Stimulated activated CD8-positive, alpha-beta memory T cell treated with anti-CD3 and anti-CD28 coated beads, Interleukin-15, amount 100 ng/mL, for 24 hours (primary cell): ENCODE data around the gene LRRC10B.

Experiments used
- DNase-seq: peaks from one replicate; pipeline ENCODE4 v3.0.0-alpha.2; 2020; ENCODE audit warnings: low read depth

LRRC10B gene

GRCh38 chr11:61486779-61487178 is 21.8 kb upstream of the LRRC10B start:
- no peak for DNase-seq

- DNase-seq = no peak
Observed at GRCh38 chr11:61487342-61488025, 21.1 kb upstream of the LRRC10B start.

GRCh38 chr11:61488651-61489291 is 19.8 kb upstream of the LRRC10B start:
- no peak for DNase-seq

- no peak for DNase-seq
Observed at GRCh38 chr11:61489833-61490721, 18.5 kb upstream of the LRRC10B start.

- no peak for DNase-seq
Observed at GRCh38 chr11:61491736-61492395, 16.7 kb upstream of the LRRC10B start.

- no peak for DNase-seq
Observed at GRCh38 chr11:61494381-61494961, 14.1 kb upstream of the LRRC10B start.

GRCh38 chr11:61495801-61496601 is 12.5 kb upstream of the LRRC10B start:
- DNase-seq = no peak

GRCh38 chr11:61496602-61497400 is 11.7 kb upstream of the LRRC10B start:
- DNase-seq = no peak

GRCh38 chr11:61497473-61497872 is 11.1 kb upstream of the LRRC10B start:
- no peak for DNase-seq

- no peak for DNase-seq
Observed at GRCh38 chr11:61497876-61498275, 10.7 kb upstream of the LRRC10B start.

GRCh38 chr11:61498767-61499341 is 9.7 kb upstream of the LRRC10B start:
- no peak for DNase-seq

- DNase-seq = no peak
Observed at GRCh38 chr11:61499816-61500491, 8.6 kb upstream of the LRRC10B start.

- no peak for DNase-seq
Observed at GRCh38 chr11:61502522-61502921, 6.0 kb upstream of the LRRC10B start.

GRCh38 chr11:61503135-61503770 is 5.3 kb upstream of the LRRC10B start:
- no peak for DNase-seq

GRCh38 chr11:61505106-61505505 is 3.4 kb upstream of the LRRC10B start:
- no peak for DNase-seq

- no peak for DNase-seq
Observed at GRCh38 chr11:61505640-61506155, 2.9 kb upstream of the LRRC10B start.

GRCh38 chr11:61507012-61507768 is 1.4 kb upstream of the LRRC10B start:
- no peak for DNase-seq
